Type B pancreatic cell (in vitro differentiated cells): ENCODE measurements around the gene MEGF6. TPM values are rescaled to one million over a fixed set of nuclear protein-coding genes. Genes with fewer than 3 reads are reported as not detected.

ENCODE experiments used
- DNase-seq: peaks from one replicate; pipeline ENCODE4 v3.0.0; 2021; ENCODE audit warnings: mixed read lengths; ENCODE audit not compliant: unreplicated experiment; ENCODE audit errors: extremely low spot score
- H3K27ac Mint-ChIP-seq: 2 replicates; pipeline ENCODE4 v1.8.0; 2021; ENCODE audit warnings: mild to moderate bottlenecking, mixed read lengths
- H3K27me3 Mint-ChIP-seq: 2 replicates; pipeline ENCODE4 v1.8.0; 2021; ENCODE audit warnings: mixed read lengths
- H3K36me3 Mint-ChIP-seq: 2 replicates; pipeline ENCODE4 v1.8.0; 2021; ENCODE audit warnings: mixed read lengths
- H3K4me1 Mint-ChIP-seq: one replicate; pipeline ENCODE4 v1.8.0; 2021; ENCODE audit warnings: mixed read lengths; ENCODE audit not compliant: unreplicated experiment
- H3K4me3 Mint-ChIP-seq: 2 replicates; pipeline ENCODE4 v1.8.0; 2021; ENCODE audit warnings: mild to moderate bottlenecking, mixed read lengths
- H3K9me3 Mint-ChIP-seq: 2 replicates; pipeline ENCODE4 v1.8.0; 2021; ENCODE audit warnings: mixed read lengths
- total RNA-seq: library from RNA; stranded (reverse); gene quantifications from 2 replicates; pipeline ENCODE4 v1.2.1, GENCODE V29; 2021; ENCODE audit warnings: low replicate concordance
- TF ChIP-seq, protein P1 (sequence below): fragments of 200-600 bp; sonication (generic); conservative IDR thresholded peaks from 2 replicates; pipeline ENCODE4 v1.5.0; 2021; ENCODE audit warnings: antibody characterized with exemption, mild to moderate bottlenecking

The MEGF6 gene
- total RNA-seq, 1 donor from 2014 or later: 61.7 TPM

DNA sequence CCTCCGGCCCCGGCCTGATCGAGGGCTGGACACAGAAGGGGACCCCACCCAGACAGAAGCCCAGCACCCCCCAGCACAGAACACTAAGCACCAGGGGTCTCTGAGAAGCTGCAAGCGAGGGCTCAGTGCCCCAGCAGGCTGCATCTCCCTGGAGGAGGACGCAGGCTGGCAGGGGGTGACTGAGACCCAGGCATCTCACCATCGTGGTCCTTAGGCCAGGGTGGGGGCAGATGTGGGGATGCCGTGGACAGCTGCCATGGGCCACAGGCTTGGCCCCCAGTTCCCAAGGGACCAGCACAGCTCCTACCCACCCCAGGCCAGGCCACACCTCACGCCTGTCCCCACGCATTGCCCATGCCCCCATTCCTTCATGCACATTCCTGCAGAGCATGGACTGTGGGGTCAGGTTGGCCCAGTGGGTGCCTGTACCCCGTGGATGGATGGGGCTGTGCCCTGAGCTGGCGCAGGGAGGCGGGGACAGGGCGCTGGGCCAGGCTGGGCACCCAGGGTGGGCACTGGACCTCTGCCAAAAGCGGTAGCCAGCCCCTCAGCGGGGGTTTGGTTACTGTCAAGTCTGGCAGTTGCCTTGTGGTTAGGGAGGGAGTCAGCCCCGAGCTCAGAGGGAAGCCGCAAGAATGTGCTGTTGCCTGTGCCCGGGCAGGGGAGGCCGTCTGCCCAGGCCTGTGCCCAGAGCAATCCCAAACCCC is 95.4 kb downstream of the MEGF6 start:
- H3K9me3 Mint-ChIP-seq: no peaks in the 10 kb centered on the region
- no peaks in the 10 kb centered on the region for H3K36me3 Mint-ChIP-seq
- TF ChIP-seq, protein P1, sequence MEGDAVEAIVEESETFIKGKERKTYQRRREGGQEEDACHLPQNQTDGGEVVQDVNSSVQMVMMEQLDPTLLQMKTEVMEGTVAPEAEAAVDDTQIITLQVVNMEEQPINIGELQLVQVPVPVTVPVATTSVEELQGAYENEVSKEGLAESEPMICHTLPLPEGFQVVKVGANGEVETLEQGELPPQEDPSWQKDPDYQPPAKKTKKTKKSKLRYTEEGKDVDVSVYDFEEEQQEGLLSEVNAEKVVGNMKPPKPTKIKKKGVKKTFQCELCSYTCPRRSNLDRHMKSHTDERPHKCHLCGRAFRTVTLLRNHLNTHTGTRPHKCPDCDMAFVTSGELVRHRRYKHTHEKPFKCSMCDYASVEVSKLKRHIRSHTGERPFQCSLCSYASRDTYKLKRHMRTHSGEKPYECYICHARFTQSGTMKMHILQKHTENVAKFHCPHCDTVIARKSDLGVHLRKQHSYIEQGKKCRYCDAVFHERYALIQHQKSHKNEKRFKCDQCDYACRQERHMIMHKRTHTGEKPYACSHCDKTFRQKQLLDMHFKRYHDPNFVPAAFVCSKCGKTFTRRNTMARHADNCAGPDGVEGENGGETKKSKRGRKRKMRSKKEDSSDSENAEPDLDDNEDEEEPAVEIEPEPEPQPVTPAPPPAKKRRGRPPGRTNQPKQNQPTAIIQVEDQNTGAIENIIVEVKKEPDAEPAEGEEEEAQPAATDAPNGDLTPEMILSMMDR: no peak
- no peaks in the 10 kb centered on the region for H3K27me3 Mint-ChIP-seq
- no peak for DNase-seq
- H3K4me1 Mint-ChIP-seq: no peaks in the 10 kb centered on the region
- H3K4me3 Mint-ChIP-seq: no peak overlapping the region
- H3K27ac Mint-ChIP-seq: no peak overlapping the region

DNA sequence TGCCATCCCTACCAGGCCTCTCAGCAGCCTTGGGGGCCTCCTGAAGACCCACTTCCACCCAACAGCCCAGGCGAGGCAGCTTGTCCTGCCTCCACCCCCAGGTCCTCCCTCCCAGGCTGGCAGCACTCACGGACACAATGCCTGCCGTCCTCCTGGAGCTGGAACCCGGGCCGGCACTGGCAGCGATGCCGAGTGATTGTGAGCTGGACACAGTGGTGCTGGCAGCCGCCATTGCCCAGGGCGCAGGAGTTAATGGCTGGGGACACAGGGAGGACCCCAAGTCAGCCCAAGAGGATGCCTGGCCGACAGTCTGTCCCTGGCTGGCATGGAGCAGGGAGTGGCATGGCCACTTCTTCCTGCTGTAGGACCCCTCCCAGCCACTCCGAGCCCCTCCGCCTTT is 96.0 kb downstream of the MEGF6 start:
- Mint-ChIP-seq H3K4me1 (no peaks in the 10 kb centered on the region), H3K4me3 (no peak overlapping the region), H3K36me3 (no peaks in the 10 kb centered on the region), H3K27ac (no peak overlapping the region), H3K9me3 (no peaks in the 10 kb centered on the region), H3K27me3 (no peaks in the 10 kb centered on the region)
- TF ChIP-seq, protein P1: no peak
- no peak for DNase-seq

DNA sequence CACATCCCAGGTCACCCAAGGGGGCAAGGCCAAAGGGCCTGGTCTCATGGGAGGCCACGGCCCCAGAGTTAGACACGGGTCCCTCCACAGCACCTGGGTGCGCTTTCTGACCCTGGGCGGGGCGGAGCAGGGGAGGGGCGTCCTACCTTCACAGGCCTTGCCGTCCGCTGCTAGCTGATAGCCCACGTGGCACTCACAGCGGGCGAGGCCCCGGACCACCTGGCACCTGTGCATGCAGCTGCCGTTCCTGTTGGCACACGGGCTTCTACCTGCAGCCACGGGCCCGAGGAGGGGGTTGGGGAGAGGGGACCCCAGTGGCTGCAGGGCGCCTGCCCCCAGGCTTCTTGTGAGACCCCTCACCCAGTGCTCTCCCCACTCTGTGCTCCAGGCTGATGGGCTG is 96.9 kb downstream of the MEGF6 start:
- no peaks in the 10 kb centered on the region for H3K9me3 Mint-ChIP-seq
- H3K27me3 Mint-ChIP-seq: no peaks in the 10 kb centered on the region
- H3K36me3 Mint-ChIP-seq: no peaks in the 10 kb centered on the region
- H3K4me3 Mint-ChIP-seq: no peak overlapping the region
- no peak overlapping the region for H3K27ac Mint-ChIP-seq
- H3K4me1 Mint-ChIP-seq: no peaks in the 10 kb centered on the region
- TF ChIP-seq, protein P1: no peak
- DNase-seq: no peak

DNA sequence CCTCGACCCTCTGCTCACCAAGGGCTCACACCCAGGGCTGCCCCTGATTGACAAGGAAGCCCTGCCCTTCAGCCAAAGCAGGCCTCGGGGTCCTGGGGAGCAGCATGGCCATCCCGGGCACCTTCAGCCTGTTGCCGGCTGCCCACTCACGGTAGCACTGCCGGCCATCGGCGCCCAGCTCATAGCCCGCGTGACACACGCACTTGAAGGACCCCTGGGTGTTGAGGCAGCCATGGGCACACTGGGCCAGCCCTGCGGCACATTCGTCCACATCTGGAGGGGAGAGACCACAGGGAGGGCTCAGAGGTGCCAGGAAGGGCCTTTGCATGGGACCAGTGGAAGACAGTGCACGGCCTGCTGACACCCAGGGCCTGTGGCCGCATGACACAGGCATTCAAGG is 99.5 kb downstream of the MEGF6 start:
- Mint-ChIP-seq H3K4me1 (no peaks in the 10 kb centered on the region), H3K27me3 (no peaks in the 10 kb centered on the region), H3K4me3 (no peak overlapping the region), H3K27ac (no peak overlapping the region), H3K9me3 (no peaks in the 10 kb centered on the region), H3K36me3 (no peaks in the 10 kb centered on the region)
- TF ChIP-seq, protein P1: no peak
- DNase-seq: no peak

DNA sequence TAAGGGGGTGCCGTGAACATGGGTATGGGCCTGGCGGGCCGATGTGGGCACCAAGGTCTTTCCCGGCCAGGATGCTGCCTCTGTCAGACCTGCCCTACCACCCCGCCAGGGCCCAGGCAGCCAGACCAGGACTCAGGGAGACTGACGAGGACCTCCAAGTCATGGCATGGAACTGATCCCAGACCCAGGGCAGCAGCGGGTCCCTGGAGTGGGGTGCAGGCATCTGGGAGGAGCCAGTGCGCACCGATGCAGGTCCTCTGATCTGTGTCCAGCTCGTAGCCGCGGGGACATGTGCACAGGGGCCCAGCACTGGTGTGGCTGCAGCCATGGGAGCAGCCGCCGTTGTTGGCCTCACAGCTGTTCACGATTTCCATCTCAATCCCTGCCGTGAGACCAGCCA is 100.0 kb downstream of the MEGF6 start:
- Mint-ChIP-seq H3K4me1 (no peaks in the 10 kb centered on the region), H3K27me3 (no peaks in the 10 kb centered on the region), H3K4me3 (no peak overlapping the region), H3K27ac (no peak overlapping the region), H3K36me3 (no peaks in the 10 kb centered on the region), H3K9me3 (no peaks in the 10 kb centered on the region)
- DNase-seq: no peak
- TF ChIP-seq, protein P1: no peak

DNA sequence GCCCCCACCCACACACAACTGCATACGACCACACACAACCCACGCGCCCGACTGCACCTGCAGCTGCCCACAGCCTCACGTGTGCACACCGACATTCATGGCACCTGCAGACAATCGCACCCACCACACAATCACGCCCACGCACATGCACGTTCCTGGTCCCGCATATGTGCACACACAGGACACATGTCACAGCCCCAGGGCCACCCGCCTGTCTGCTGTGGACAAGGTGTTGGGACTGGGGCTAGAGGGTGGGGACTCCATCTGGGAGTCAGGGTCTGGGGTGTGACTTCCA is 100.4 kb downstream of the MEGF6 start:
- Mint-ChIP-seq H3K36me3 (no peaks in the 10 kb centered on the region), H3K27me3 (no peaks in the 10 kb centered on the region), H3K4me3 (no peak overlapping the region), H3K4me1 (no peaks in the 10 kb centered on the region), H3K9me3 (no peaks in the 10 kb centered on the region), H3K27ac (no peak overlapping the region)
- TF ChIP-seq, protein P1: no peak
- DNase-seq: no peak
